ENCODE measurements around the gene PRSS38. TPM values are rescaled to one million over a fixed set of nuclear protein-coding genes. Genes with fewer than 3 reads are reported as not detected.

Gene PRSS38
- total RNA-seq, 1 experiment from 2014 or later: not detected

GRCh38 chr1:227892489-227893299, 77.2 kb downstream of the PRSS38 start:
- H3K27ac ChIP-seq: peak overlapping the region; percentile 60

GRCh38 chr1:227893300-227893948, 77.9 kb downstream of the PRSS38 start:
- Histone ChIP-seq H3K4me3 (no peak overlapping the region), H3K36me3 (no peaks in the 10 kb centered on the region), H3K27me3 (replicated peaks) (no peaks in the 10 kb centered on the region), H3K4me1 (replicated peaks) (peaks cover 34% of the 10 kb centered on the region), H3K27ac (peak overlapping the region; percentile 60; the same call in 1 of the 2 replicates), H3K9me3 (replicated peaks) (no peaks in the 10 kb centered on the region)
- DNase-seq (ENCODE audit: low read depth in 1 of 2, low spot score in 2 of 2): peak in 1 of 2 experiments; percentile 27

More at GRCh38 chr1:227892489-227893299, 77.2 kb downstream of the PRSS38 start:
- Histone ChIP-seq H3K4me3 (no peak overlapping the region), H3K4me1 (replicated peaks) (peaks cover 41% of the 10 kb centered on the region), H3K9me3 (replicated peaks) (no peaks in the 10 kb centered on the region), H3K27me3 (replicated peaks) (no peaks in the 10 kb centered on the region), H3K36me3 (no peaks in the 10 kb centered on the region)
- DNase-seq (ENCODE audit: low read depth in 1 of 2, low spot score in 2 of 2): peak; percentile 26 to 58

GRCh38 chr1:227893949-227894721, 78.7 kb downstream of the PRSS38 start:
- H3K27me3 ChIP-seq (replicated peaks): no peaks in the 10 kb centered on the region
- no peak overlapping the region for H3K4me3 ChIP-seq
- peaks cover 31% of the 10 kb centered on the region for H3K4me1 ChIP-seq (replicated peaks)
- H3K36me3 ChIP-seq: no peaks in the 10 kb centered on the region
- H3K27ac ChIP-seq: no peak overlapping the region
- H3K9me3 ChIP-seq (replicated peaks): no peaks in the 10 kb centered on the region
- peak in 1 of 2 experiments; percentile 36 for DNase-seq (ENCODE audit: low read depth in 1 of 2, low spot score in 2 of 2)

- Histone ChIP-seq H3K27ac (no peak overlapping the region), H3K27me3 (replicated peaks) (no peaks in the 10 kb centered on the region), H3K36me3 (no peaks in the 10 kb centered on the region), H3K4me3 (no peak overlapping the region), H3K9me3 (replicated peaks) (no peaks in the 10 kb centered on the region), H3K4me1 (replicated peaks) (peaks cover 31% of the 10 kb centered on the region)
- peak in 1 of 2 experiments; percentile 31 for DNase-seq (ENCODE audit: low read depth in 1 of 2, low spot score in 2 of 2)
Observed at GRCh38 chr1:227894831-227895451, 79.5 kb downstream of the PRSS38 start.

Other genes starting within 250 kb of the PRSS38 start
- gene JMJD4, start 80.4 kb upstream of the PRSS38 start, total RNA-seq (2014; rRNA removed; shearing (Covaris generic)): 25.0 and 28.8 TPM in 2 replicates
- gene SNAP47, start 80.2 kb upstream of the PRSS38 start, total RNA-seq (2014; rRNA removed; shearing (Covaris generic)): 43.3 and 51.2 TPM in 2 replicates
- 1.6 and 3.7 TPM in 2 replicates for gene WNT9A, start 132.3 kb downstream of the PRSS38 start, total RNA-seq (2014; rRNA removed; shearing (Covaris generic))
- gene WNT3A, start 191.3 kb downstream of the PRSS38 start, total RNA-seq (2014; rRNA removed; shearing (Covaris generic)): not detected in 2 replicates